ENCODE results near the gene ASRGL1. TPM values are rescaled to one million over a fixed set of nuclear protein-coding genes. Genes with fewer than 3 reads are reported as not detected.

ASRGL1 gene
- total RNA-seq, 1 donor from 2014 or later, result 3.2 TPM

DNA sequence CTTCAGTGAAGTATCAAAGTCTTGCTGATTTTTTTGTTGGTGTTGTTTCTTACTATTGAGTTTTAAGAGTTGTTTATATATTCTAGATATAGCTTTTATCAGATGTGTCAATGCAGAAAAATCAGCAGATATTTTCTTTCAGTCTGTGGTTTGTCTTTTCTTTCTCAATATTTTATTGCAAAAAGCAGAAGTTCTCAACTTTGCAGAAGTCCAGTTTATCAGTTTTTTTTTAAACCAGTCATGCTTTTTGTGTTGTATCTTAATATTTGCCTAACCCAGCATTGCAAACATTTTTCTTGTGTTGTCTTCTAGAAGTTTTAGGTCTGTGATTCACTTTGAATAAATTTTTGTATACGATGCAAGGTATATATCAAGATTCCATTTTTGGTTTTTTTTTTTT, 7.0 kb downstream of the ASRGL1 start:
- no peak overlapping the region for H3K4me2 ChIP-seq (ENCODE audit: low read length)
- Mint-ChIP-seq H3K4me3 (ENCODE audit: unreplicated experiment) (no peak overlapping the region), H3K4me1 (ENCODE audit: low read depth, unreplicated experiment) (no peaks in the 10 kb centered on the region), H3K27me3 (ENCODE audit: low read depth, unreplicated experiment) (no peaks in the 10 kb centered on the region), H3K36me3 (ENCODE audit: low read depth, unreplicated experiment) (no peaks in the 10 kb centered on the region), H3K9me3 (ENCODE audit: unreplicated experiment) (no peaks in the 10 kb centered on the region), H3K27ac (ENCODE audit: unreplicated experiment) (no peak overlapping the region)
- H3K4me1 ChIP-seq (ENCODE audit: insufficient read depth, low read length), result no peaks in the 10 kb centered on the region
- no peaks in the 10 kb centered on the region for H4K20me1 ChIP-seq (ENCODE audit: insufficient read depth, low read length)
- H3K27ac ChIP-seq (ENCODE audit: low read depth, low read length), result no peak overlapping the region
- H3K9me3 ChIP-seq (ENCODE audit: insufficient read depth, low read depth, low read length), result no peaks in the 10 kb centered on the region
- TF ChIP-seq, protein P1, sequence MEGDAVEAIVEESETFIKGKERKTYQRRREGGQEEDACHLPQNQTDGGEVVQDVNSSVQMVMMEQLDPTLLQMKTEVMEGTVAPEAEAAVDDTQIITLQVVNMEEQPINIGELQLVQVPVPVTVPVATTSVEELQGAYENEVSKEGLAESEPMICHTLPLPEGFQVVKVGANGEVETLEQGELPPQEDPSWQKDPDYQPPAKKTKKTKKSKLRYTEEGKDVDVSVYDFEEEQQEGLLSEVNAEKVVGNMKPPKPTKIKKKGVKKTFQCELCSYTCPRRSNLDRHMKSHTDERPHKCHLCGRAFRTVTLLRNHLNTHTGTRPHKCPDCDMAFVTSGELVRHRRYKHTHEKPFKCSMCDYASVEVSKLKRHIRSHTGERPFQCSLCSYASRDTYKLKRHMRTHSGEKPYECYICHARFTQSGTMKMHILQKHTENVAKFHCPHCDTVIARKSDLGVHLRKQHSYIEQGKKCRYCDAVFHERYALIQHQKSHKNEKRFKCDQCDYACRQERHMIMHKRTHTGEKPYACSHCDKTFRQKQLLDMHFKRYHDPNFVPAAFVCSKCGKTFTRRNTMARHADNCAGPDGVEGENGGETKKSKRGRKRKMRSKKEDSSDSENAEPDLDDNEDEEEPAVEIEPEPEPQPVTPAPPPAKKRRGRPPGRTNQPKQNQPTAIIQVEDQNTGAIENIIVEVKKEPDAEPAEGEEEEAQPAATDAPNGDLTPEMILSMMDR (IDR thresholded peaks at IDR 0.05; ENCODE audit: insufficient read depth, low read depth, low read length), result no peak
- TF ChIP-seq EZH2 (IDR thresholded peaks at IDR 0.05; ENCODE audit: insufficient read depth, low read length), result no peak
- H2AFZ ChIP-seq (ENCODE audit: low read depth, low read length), result no peak overlapping the region
- no peak overlapping the region for H3K9ac ChIP-seq (ENCODE audit: low read length)
- H3K27me3 ChIP-seq (ENCODE audit: insufficient read depth, low read length), result no peaks in the 10 kb centered on the region
- no peak for FAIRE-seq
- H3K79me2 ChIP-seq (ENCODE audit: insufficient read depth, low read length), result no peaks in the 10 kb centered on the region
- H3K4me3 ChIP-seq (ENCODE audit: insufficient read depth, low read depth, low read length), result no peak overlapping the region
- no peaks in the 10 kb centered on the region for H3K36me3 ChIP-seq (ENCODE audit: insufficient read depth, low read length)
- DNase-seq (ENCODE audit: low read depth), result no peak

DNA sequence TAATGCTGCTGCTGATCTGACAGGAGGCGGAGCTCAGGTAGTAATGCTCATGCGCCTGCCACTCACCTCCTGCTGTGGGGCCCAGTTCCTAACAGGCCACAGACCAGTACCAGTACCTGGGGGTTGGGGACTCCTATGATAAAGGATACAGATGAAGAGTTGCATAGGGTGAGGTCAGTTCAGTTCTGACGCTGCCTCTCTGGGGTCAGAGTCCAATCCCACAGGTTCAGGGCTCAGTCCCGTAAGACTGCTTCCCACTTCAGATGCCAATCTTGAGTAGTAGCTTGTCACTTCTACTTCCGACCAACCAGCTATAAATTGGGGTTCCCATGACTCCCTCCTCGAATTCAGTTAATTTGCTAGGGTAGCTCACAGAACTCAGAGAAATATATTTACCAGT, 8.6 kb downstream of the ASRGL1 start:
- H3K36me3 Mint-ChIP-seq (ENCODE audit: low read depth, unreplicated experiment), result no peaks in the 10 kb centered on the region

More for the DNA sequence above, 8.6 kb downstream of the ASRGL1 start:
- H3K4me3 ChIP-seq (ENCODE audit: insufficient read depth, low read depth, low read length), result no peak overlapping the region
- Mint-ChIP-seq H3K27me3 (ENCODE audit: low read depth, unreplicated experiment) (no peaks in the 10 kb centered on the region), H3K27ac (ENCODE audit: unreplicated experiment) (no peak overlapping the region), H3K9me3 (ENCODE audit: unreplicated experiment) (no peaks in the 10 kb centered on the region), H3K4me3 (ENCODE audit: unreplicated experiment) (no peak overlapping the region), H3K4me1 (ENCODE audit: low read depth, unreplicated experiment) (no peaks in the 10 kb centered on the region)
- no peak overlapping the region for H3K9ac ChIP-seq (ENCODE audit: low read length)
- no peaks in the 10 kb centered on the region for H3K79me2 ChIP-seq (ENCODE audit: insufficient read depth, low read length)
- no peaks in the 10 kb centered on the region for H3K27me3 ChIP-seq (ENCODE audit: insufficient read depth, low read length)
- H3K4me2 ChIP-seq (ENCODE audit: low read length), result no peak overlapping the region
- H3K27ac ChIP-seq (ENCODE audit: low read depth, low read length), result no peak overlapping the region
- no peaks in the 10 kb centered on the region for H3K4me1 ChIP-seq (ENCODE audit: insufficient read depth, low read length)
- DNase-seq (ENCODE audit: low read depth) (no peak), FAIRE-seq (no peak)
- no peaks in the 10 kb centered on the region for H3K9me3 ChIP-seq (ENCODE audit: insufficient read depth, low read depth, low read length)
- no peaks in the 10 kb centered on the region for H4K20me1 ChIP-seq (ENCODE audit: insufficient read depth, low read length)
- TF ChIP-seq EZH2 (IDR thresholded peaks at IDR 0.05; ENCODE audit: insufficient read depth, low read length), result no peak
- TF ChIP-seq, protein P1 (IDR thresholded peaks at IDR 0.05; ENCODE audit: insufficient read depth, low read depth, low read length), result no peak
- no peak overlapping the region for H2AFZ ChIP-seq (ENCODE audit: low read depth, low read length)
- H3K36me3 ChIP-seq (ENCODE audit: insufficient read depth, low read length), result no peaks in the 10 kb centered on the region

Measured in astrocyte (in vitro differentiated cells and primary cell).